HL-60 (cell line): ENCODE data around the gene HCN2.
A peak's percentile ranks its signal among the peaks of the same experiment; 100 is the strongest.

Source experiments
- DNase-seq, 2 experiments: peaks; one replicate each; pipeline ENCODE4 v3.0.0-alpha.2; 2010 to 2020; ENCODE audit warnings: low read depth in 1 of 2, low spot score in 1 of 2
- H3K27ac ChIP-seq: fragments of 250-450 bp; sonication (Bioruptor Pico); replicated peaks from 2 replicates; pipeline ENCODE4 v1.5.1; 2020; ENCODE audit warnings: mild to moderate bottlenecking, moderate library complexity
- H3K27me3 ChIP-seq: fragments of 250-450 bp; sonication (Bioruptor Pico); 2 replicates; pipeline ENCODE4 v1.5.1; 2021; ENCODE audit warnings: mild to moderate bottlenecking, moderate library complexity; ENCODE audit not compliant: insufficient read depth, poor library complexity, severe bottlenecking
- H3K4me3 ChIP-seq: replicated peaks from 2 replicates; pipeline ENCODE4 v1.5.1; 2011; ENCODE audit warnings: mild to moderate bottlenecking, control low read depth, low read length; ENCODE audit not compliant: insufficient read depth
- CTCF ChIP-seq: IDR thresholded peaks from one replicate; pipeline ENCODE4 v1.5.1; 2011; ENCODE audit warnings: low read length, control low read depth, inconsistent platforms; ENCODE audit not compliant: insufficient read depth
- GABPA ChIP-seq: IDR thresholded peaks from 2 replicates; pipeline ENCODE4 v1.6.1; 2012; ENCODE audit warnings: low read depth
- POLR2AphosphoS5 ChIP-seq: IDR thresholded peaks from 2 replicates; pipeline ENCODE4 v1.6.1; 2012; ENCODE audit warnings: low read depth
- REST ChIP-seq: IDR thresholded peaks from 2 replicates; pipeline ENCODE4 v1.6.1; 2012; ENCODE audit warnings: low read depth; ENCODE audit not compliant: insufficient replicate concordance
- SPI1 ChIP-seq: IDR thresholded peaks from 2 replicates; pipeline ENCODE4 v1.6.1; 2012; ENCODE audit warnings: low read depth, mild to moderate bottlenecking, borderline replicate concordance

The HCN2 gene

GRCh38 chr19:655691-656090 lies 66.0 kb downstream of the HCN2 start:
- Histone ChIP-seq H3K4me3 (no peak overlapping the region), H3K27me3 (no peaks in the 10 kb centered on the region), H3K27ac (no peak overlapping the region)
- no peak for DNase-seq
- TF ChIP-seq REST (no peak), GABPA (no peak), POLR2AphosphoS5 (no peak), CTCF (no peak), SPI1 (no peak)

GRCh38 chr19:656751-657559 lies 67.3 kb downstream of the HCN2 start:
- no peak for DNase-seq
- Histone ChIP-seq H3K27ac (no peak overlapping the region), H3K4me3 (no peak overlapping the region), H3K27me3 (no peaks in the 10 kb centered on the region)
- TF ChIP-seq POLR2AphosphoS5 (0 out of 2 replicates have a peak, but pooled peaks have one; percentile 16), CTCF (no peak), REST (no peak)

- no peak for TF ChIP-seq REST
- TF ChIP-seq POLR2AphosphoS5 = no peak
- no peak for TF ChIP-seq SPI1
- TF ChIP-seq CTCF = no peak
- no peak for TF ChIP-seq GABPA
- no peak for DNase-seq
- Histone ChIP-seq H3K27me3 (no peaks in the 10 kb centered on the region), H3K27ac (no peak overlapping the region), H3K4me3 (no peak overlapping the region)
Observed at GRCh38 chr19:657611-658010, 67.9 kb downstream of the HCN2 start.
